ENCODE measurements around the gene OPCML.

The OPCML gene

GRCh38 chr11:132866783-132867545, 665.3 kb downstream of the OPCML start:
- no peak for DNase-seq

- DNase-seq, result no peak
These were observed 666.7 kb downstream of the OPCML start for GRCh38 chr11:132865623-132866022.

GRCh38 chr11:132864811-132865576, 667.3 kb downstream of the OPCML start:
- DNase-seq, result no peak

GRCh38 chr11:132862933-132863332, 669.4 kb downstream of the OPCML start:
- DNase-seq, result no peak

- DNase-seq, result no peak
These were observed 670.2 kb downstream of the OPCML start for GRCh38 chr11:132862137-132862536.

- no peak for DNase-seq
These were observed 673.0 kb downstream of the OPCML start for GRCh38 chr11:132859306-132859705.

- no peak for DNase-seq
These were observed 674.1 kb downstream of the OPCML start for GRCh38 chr11:132858223-132858622.

GRCh38 chr11:132856032-132856431, 676.3 kb downstream of the OPCML start:
- DNase-seq, result no peak

GRCh38 chr11:132855516-132855915, 676.8 kb downstream of the OPCML start:
- no peak for DNase-seq

GRCh38 chr11:132853886-132854285, 678.4 kb downstream of the OPCML start:
- DNase-seq, result no peak

GRCh38 chr11:132852361-132852760, 679.9 kb downstream of the OPCML start:
- DNase-seq, result no peak

- DNase-seq, result no peak
These were observed 681.1 kb downstream of the OPCML start for GRCh38 chr11:132851247-132851646.

- DNase-seq, result no peak
These were observed 682.0 kb downstream of the OPCML start for GRCh38 chr11:132850266-132850665.

GRCh38 chr11:132848336-132848735, 684.0 kb downstream of the OPCML start:
- DNase-seq, result no peak

GRCh38 chr11:132846075-132846474, 686.2 kb downstream of the OPCML start:
- DNase-seq, result no peak

GRCh38 chr11:132844956-132845696, 687.2 kb downstream of the OPCML start:
- no peak for DNase-seq

- DNase-seq, result no peak
These were observed 691.6 kb downstream of the OPCML start for GRCh38 chr11:132840660-132841059.

- no peak for DNase-seq
These were observed 692.1 kb downstream of the OPCML start for GRCh38 chr11:132840191-132840590.

GRCh38 chr11:132839236-132839945, 692.9 kb downstream of the OPCML start:
- no peak for DNase-seq

GRCh38 chr11:132838627-132839026, 693.7 kb downstream of the OPCML start:
- DNase-seq, result no peak

- no peak for DNase-seq
These were observed 701.0 kb downstream of the OPCML start for GRCh38 chr11:132831272-132831671.

GRCh38 chr11:132824642-132825041, 707.7 kb downstream of the OPCML start:
- no peak for DNase-seq

- DNase-seq, result no peak
These were observed 710.0 kb downstream of the OPCML start for GRCh38 chr11:132822276-132822675.
